ENCODE measurements around the gene PLCB4. TPM values are rescaled to one million over a fixed set of nuclear protein-coding genes. Genes with fewer than 3 reads are reported as not detected.

The PLCB4 gene
- total RNA-seq, 1 donor from 2014 or later, result 1.1 TPM

DNA sequence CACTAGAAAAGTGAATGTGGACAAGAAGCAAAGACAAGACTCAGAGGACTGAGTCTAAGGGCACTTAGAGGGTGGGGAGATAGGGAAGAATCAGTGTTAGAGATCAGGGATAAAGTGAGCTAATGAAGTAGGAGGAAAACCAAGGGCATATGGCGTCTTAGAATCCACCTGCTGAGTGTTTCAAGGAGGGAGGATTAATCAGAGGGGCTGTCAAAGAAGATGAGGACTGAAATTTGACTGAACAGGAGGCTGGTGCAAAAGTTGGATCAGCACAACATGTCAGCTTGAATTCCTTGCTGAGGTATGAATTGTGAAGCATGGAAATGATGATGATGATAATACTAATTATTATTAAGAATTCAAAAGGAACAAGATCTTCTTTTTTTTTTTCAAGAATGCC, 39.4 kb downstream of the PLCB4 start:
- no peak for ATAC-seq

DNA sequence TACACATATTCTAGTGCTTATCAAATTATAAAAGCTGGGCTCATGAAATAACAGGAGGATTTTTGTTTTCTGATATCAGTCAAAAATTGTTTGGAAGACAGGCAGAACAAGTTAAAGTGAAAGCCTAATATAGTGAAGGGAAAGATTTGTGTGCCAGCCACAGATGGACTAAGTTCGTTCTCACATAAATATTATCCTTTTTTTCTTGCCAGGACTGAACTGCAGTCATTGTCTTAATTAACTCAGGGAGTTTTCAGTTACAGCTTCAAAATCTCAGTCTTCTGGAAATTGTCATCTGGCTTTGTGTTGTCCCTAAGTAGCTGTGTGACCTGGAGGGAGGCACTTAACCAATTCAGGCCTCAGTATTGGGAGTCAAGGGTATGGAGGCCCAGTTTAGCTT, 40.7 kb downstream of the PLCB4 start:
- no peak for ATAC-seq

DNA sequence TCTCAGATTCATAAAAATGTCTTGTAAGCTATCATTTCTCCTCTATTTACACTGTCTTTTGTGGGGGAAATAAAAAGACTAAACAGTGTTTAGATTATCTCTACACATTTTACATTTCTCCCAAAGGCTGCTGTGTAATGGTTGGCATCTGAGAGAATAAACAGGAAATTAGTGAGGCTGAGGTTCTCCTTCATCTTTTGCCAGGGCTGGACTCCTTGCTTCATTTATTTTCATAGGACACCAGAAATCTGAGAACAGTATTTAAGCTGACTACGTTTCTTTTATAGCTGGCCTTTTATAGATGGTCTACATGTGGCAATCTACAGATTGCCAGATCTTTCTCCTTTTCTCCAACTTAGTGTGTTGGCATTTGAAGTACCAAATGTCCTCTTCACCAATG, 41.5 kb downstream of the PLCB4 start:
- no peak for ATAC-seq

DNA sequence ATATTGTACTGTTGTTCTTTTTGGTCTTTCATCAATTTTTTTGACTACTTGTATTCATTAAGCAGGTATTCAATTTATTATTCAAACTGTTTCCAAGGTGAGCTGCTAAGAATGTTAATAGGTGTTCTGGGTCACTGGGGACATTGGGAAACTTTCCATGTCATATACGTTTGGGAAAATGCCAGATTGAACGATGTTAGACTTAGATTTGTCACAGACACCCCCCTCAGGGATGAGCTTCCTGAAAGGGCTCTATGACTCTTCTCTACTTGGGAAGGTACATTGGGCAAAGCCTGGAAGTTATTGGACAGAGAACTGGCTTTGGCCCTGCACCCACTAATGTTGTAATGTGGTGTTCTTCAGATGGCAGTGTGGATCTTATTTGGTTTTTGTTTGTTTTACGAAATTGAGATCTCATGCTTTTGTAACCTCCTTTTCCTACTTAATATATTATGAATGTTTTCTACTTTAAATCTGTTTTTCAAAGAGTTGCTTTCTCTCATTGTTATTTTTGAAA, 42.1 kb downstream of the PLCB4 start:
- no peak for ATAC-seq

DNA sequence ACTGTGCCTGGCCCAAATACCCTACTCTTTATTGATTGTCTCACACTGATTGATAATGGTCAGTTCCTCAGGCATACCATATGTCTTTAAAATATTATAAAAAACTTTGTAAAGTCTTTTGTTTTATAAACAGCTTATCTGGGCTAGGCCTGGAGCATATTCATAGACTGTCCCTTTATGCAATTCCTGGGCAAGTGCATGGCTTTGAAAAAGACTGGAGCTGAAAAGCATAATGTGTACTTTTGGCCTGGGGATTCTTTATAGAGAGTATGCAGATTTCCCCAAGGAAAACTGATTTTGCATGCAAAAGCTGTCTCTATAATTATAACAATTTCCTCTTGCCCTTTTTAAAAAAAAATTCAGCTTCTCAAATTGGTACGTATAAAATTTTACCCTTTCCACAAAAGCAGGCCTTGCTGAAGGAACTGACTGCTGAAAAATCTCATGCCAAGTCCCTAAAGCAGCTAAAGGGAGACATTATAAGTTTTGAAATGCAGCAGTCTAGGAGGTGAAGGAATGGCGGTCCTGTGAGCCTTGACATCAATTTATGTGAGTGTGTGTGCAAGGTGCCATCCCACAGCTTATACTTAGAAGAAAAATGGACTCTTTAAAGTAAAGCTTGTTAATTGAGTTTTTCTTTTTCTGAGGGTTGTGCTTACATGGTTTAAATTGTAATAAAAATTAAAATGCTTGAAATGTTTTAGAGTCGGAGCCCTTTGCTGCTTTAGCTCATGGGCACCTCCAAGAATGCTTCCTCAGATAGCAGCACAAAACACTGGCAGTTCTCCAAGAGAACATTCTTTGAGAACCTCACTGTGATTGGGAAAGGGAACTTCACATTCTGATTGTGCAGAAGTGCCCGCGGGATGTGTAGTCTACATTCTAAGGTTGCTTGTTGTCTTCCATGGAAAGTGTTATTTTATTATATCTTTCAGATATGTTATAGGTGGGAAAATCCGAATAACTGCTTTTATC, 43.9 kb downstream of the PLCB4 start:
- no peak for ATAC-seq

DNA sequence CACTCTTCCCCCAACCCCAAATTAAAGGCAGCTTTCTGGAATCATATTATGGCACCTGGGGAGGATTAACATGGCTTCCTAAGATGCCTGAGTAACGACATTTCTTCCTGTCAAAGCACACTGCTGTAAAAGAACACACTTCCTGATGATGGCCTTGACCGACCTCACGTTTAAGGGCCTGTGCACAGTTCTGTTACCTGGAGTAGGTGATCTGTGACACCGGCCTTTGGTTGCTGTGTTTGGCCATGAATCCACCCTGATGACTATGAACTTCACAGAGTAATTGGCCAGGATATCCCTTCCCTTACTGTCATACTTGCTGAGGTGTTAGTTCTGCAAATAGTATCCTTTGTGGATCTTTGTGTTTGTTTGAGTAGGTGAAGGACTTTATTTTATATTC, 45.8 kb downstream of the PLCB4 start:
- no peak for ATAC-seq

DNA sequence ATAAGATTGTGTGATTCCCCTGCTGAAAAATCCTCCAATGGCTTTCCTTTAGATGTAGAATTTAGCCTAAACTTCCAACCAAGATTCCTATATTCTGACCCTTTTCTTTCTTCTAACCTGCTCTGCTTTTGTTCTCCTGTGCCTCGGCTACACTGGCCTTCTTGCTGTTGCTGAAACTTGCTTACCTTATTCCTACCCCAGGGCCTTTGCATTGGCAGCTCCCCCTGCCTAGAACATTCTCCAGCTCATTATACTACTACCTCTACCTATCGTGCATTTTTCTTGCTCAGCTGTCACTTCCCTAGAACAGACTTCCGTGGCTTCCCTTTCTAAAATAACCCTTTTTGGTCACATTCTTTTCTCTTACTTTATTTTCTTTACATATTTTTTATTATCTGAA, 48.7 kb downstream of the PLCB4 start:
- ATAC-seq, result no peak

DNA sequence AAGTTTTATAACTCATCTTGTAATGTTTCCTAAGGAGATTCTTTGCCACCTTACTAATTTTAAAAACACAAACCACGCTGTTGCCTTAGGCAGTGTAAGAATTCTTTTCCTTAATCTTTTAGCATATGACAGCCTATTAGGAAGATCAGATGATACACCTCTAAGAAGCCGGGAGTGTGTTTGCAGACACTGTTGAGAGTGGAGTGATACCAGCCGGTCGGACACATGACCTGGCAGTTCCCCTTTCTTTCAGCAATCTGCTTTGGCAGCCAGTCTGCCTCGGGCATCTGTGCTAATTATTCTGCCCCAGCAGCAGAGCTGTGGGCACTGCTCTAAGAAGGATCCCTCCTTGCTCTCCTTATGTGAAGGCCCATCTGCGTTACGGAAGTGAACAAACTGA, 50.9 kb downstream of the PLCB4 start:
- ATAC-seq, result no peak

DNA sequence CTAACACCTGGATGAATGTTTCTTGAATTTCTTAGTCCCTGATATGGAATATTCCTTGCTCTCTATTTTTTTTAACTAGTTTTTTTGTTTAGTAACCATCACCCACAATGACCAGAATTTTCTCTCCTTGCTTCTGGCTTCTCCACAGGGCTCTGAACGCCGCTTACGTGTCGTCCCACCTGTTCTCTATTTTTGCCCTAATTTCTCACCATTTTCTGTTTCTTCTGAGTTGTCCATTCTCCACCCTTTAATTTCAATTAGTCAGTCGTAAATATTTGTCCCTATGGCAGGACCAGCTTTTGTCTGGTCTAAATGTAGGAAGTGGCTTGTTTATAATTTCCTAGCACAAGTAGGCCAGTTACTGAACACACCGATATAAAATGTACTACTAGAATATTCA, 52.3 kb downstream of the PLCB4 start:
- no peak for ATAC-seq

DNA sequence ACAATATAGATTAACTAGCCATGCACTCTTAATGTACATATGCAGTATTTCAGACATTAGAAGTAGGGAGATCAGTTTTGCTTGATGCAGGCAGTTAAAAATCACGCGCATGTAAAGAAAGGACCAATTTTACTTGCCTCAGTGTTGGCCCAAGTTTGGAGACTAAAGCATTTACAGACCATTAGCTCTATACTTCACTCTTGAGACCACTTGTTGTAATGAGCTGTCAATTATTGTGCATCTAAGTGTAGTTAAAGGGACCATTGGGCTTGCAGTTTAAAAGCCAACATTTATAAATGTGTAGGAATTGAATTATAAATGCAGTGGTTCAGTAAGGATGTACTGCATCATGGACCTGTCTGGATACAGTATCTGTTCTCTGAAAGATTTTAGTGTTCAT, 53.7 kb downstream of the PLCB4 start:
- no peak for ATAC-seq

DNA sequence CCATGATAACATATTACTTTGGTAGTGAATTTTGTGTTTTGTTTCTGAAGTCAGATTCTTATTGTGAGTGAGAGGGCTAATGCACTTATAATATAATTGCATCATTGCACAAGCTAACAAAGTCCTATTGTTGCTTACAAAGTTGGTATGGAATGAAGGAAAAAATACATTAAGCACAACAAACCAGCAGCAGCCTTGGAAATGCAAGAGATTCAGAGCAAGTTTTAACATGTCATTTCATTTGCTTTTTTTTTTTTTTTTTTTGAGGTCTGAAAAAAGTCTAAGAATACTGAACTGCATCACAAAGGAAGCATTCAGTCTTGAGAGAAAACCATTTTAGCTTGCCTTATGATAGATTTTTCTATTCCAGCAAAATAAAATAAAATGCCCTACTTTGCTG, 57.6 kb downstream of the PLCB4 start:
- ATAC-seq, result no peak

DNA sequence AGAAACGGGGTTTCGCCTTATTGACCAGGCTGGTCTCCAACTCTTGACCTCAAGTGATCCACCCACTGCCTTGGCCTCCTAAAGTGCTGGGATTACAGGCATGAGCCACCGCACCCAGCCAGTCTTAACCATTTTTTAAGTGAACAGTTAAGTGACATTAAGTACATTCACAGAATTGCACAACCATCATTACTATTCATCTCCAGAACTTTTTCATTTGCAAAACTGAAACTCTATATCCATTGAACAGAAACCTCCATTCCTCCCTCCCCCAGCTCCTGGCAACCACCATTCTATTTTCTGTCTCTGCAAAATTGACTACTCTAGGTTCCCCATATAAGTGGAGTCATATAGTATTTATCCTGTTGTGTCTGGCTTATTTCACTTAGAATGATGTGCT, 59.7 kb downstream of the PLCB4 start:
- no peak for ATAC-seq

DNA sequence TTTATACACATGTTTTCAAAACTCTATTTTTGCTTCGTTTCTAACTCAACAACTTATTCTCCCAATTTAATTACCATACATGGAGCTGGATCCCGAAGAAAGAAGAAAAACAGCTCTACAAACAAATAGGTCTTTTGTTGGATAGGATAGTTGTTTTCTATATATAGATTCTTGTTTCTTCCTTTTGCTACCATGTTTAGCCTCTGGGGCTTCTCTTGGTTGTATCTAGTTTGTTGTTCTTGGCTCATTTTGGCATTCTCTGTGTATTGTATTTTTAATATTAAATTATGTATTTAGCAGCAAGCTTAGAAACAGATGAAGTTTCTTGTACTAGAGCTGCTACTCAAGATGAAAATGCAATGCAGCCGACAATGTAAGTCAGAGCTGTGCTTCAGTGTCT, 60.9 kb downstream of the PLCB4 start:
- ATAC-seq, result no peak

DNA sequence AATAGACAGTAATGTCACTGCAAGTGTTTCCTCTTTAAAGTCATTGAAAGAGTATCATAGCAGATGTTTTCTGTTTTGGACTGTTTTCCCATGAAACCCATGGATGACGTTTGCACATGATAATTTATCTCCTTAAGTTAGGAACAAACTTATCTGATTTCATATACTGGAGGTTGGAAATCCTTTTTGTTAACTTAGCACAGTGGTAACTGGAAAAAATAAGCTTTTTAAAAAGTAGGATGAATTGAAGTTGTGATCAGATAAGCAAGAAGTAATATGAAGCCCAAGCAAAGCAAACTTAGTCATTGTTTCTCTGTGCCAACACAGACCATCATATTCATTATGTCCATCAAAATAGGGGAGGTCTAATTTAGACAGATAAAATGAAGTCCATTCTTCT, 61.6 kb downstream of the PLCB4 start:
- ATAC-seq, result no peak

DNA sequence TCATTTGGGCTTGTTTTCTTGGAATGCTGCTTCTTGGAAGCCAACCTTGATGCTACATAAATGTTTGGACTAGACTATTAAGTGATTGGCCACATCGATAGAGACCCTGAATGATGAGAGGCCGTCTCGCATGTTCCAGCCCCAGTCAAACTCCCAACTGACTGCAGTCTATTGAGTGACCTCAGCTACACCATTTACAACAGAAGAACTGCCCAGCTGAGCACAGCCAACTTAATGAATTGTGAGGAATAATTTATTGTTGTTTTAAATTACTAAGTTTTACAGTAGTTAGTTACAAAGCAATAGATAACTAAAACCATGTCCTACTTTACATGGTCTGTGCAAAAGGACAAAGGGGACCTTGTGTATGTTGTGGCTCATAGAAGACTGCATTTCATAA, 63.0 kb downstream of the PLCB4 start:
- ATAC-seq, result no peak

DNA sequence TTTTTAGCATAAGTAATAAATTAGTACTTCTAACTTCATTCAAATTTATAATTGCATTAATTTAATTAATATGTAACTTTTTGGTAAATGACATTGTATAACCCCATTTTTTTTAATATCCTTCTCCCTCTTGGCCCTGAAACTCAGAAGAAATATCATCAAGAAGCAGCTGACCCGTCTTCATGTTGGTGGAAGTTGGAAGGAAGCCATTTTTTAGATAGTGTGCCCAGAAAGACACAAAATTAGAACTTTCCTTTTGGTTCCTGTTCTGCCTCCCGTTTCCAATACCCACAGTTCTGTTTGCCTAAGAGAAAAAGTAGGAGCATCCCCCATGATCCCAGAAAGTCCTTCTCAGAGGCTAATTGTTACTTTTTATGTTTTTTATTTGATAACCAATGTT, 65.5 kb downstream of the PLCB4 start:
- no peak for ATAC-seq

DNA sequence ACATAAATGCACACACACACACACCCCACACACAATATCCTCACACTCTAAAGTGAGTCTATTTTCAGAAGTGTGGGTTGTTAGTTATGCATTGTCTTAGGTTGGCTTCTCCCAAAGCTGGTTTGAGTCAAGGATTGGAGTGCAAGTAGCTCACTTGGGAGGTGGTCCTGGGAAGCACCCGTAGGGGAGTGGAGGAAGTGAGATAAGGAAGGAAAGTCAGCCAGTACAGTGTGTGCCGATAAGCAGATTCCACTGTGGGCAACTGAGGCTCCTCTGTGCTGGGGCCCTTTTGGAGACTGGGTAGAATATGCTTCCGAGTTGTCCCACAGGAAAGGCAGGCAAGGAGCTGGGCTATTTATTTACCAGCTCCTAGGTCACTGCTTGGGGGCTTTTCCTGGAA, 67.2 kb downstream of the PLCB4 start:
- no peak for ATAC-seq

DNA sequence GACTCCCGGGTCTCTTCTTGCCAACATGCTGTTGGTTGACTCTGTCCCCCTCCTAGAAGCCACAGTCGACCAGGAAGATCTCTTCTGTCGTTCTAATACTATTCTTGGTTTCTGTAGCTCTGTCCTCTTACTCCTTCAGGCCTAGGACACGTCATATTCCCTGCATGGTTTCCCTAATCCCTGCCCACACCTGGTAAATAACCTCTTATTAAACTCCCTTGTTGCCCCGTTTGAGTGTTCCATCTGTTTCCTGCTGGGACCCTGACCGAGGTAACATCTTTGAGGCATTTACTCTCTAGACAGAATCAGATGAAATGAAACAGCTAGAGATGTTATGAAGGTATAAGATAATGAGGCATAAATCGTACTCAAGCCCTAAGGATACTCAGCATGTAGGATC, 68.1 kb downstream of the PLCB4 start:
- no peak for ATAC-seq

DNA sequence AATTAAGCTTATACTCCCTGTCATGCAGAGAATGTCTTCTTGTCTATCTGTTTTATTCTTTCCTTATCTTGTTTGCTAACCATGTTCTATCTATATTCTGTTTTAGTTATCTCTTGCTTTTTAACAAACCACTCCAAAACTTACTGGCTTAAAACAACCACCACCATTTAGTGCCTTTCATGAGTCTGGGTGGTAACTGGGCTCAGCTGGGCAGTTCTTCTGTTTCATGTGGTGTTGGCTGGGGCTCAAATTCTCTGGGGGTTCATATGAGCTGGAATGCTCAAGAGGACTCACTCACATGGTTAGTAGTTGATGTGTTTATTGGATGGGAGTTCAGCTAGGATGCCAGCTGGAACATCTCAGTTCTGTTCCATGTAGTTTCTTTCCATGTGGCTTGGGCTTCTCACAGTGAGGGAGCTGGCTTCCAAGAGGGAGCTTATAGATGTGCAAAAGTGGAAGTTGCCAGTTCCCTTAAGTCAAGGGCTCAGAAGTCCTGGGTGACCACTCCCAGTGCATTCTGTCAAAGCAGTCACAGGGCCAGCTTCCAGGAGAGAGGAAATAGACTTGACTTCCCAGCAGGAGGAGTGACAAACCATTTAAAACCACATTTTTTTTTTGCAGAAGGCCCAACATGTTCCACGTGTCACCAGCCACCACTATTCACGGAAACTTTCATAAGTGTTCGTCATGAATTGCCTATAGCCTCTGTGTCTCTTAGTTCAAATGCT, 70.4 kb downstream of the PLCB4 start:
- ATAC-seq, result no peak

DNA sequence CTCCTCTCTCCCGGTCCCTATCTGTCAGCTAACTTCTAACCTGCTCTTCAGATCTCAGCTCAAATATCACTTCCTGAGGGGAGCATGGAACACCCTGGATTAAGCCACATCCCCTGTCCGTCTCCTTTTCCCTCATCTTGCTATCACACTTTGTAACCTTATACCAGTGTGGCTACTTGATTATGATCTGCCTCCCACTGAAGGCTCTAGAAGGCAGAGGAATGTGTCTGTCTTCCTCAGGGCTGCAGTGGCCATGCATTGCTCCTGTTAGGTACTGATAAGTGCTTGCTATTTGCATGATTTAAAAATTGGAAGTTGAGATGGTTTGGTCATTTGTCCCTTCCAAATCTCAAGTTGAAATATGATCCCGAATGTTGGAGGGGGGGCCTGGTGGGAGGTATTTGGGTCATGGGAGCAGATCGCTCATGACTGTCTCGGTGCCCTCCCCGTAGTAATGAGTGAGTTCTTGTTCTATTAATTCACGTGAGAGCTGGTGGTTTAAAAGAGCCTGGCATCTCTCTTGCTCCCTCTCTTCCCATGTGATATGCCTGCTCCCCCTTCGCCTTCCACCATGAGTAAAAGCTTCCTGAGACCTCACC, 71.4 kb downstream of the PLCB4 start:
- no peak for ATAC-seq

DNA sequence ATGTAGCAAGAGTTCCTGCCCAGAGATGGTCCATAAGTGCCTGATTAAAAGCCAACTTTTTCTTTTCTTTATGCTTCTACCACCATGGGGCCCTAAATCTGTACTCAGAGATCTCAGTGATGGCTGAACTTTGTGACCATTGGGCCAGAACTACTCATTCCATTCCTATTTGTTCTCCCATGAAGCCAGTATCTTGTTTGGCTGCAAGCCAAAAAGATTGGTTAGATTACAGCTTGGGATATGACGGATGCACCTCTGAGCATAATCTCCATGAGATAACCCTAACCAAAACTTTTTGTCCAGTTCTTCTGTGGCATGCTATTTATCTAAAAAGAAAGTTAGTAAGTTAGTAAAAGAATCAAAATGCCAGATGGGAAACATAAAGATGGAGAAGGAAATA, 72.2 kb downstream of the PLCB4 start:
- no peak for ATAC-seq

DNA sequence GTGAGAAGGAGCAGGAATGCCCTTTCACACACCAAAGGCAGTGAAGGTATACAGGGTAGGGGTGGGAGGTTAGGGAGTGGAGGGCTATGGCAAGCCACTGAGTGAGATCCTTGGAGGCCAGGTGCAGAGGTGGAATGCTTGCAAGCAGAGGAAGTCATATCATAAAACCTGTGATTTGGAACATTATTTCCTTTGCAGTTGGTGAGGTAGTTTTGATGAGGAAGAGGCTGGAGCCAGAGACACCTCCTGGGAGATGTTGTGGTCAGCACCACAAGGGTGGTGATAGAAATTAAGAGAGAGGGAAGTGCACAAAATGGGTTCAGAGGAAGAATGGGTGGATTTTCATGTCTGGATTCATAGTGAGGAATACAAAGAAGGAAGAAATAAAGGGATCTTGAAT, 73.0 kb downstream of the PLCB4 start:
- ATAC-seq, result no peak

DNA sequence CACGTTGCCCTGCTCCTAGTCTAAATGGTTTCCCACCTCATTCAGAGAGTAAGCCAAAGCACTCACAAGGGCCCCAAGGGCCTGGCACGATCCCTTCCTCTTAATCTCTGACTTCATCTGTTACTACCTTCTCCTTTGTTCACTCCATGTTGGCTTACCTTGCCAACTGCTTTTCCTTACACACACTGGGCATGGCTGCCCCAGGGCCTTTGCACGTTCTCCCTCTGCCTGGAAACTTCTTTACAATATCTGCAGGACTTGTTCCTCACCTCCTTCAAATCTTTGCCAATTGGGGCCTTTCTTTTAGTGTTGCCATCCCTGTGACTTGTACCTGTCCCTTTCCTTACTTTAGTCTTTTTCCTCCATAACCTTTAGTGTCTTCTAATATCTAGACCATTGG, 73.9 kb downstream of the PLCB4 start:
- ATAC-seq, result no peak

DNA sequence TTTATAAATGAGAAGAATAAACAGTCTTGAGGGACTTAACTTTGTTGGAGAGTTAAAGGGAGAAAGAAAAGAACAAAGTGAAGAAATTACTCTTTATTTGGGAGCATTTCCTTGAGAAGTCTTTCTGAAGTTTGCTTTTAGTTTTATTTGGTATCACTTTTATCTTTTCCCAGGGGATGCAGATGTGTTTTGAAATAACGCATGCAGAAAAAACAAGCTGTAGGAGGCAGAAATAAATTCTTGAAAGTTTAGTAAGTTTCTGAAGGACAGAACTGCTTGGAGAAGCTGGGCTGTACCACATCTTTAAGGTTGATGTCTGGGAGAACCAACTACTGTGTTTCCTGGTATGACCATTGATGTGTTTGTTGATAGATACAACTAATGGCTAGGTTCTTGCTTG, 75.0 kb downstream of the PLCB4 start:
- ATAC-seq, result no peak

Data from esophagus mucosa (tissue), 1 donor.